ENCODE measurements around the gene MFGE8.
A peak's percentile ranks its signal among the peaks of the same experiment; 100 is the strongest.

Gene MFGE8

GRCh38 chr15:88918738-88919137 lies 5.6 kb upstream of the MFGE8 start:
- no peak for DNase-seq

DNA sequence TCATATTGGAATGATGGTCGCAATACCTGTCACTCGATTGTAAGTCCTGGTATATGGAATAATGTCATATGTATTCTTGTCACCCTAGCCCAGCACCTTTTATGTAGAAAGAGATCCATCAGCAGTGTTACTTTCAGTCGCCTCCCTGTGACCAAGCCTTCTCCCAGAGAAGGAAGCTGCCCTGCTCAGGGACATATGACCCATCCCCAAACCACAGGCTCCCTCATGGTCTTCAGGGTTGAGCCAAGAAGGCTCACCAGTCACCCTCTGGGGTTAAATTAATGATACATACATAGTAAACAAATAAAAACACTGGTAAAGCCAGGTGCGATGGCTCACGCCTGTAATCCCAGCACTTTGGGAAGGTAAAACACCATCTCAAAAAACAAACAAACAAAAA lies 4.6 kb upstream of the MFGE8 start:
- DNase-seq: no peak

GRCh38 chr15:88915354-88915753 lies 2.2 kb upstream of the MFGE8 start:
- DNase-seq: no peak

GRCh38 chr15:88913850-88914169 lies 631 bp upstream of the MFGE8 start:
- no peak for DNase-seq

GRCh38 chr15:88912500-88912921 lies 668 bp downstream of the MFGE8 start:
- no peak for DNase-seq

- no peak for DNase-seq
Measured at GRCh38 chr15:88911766-88912118, 1.4 kb downstream of the MFGE8 start.

DNA sequence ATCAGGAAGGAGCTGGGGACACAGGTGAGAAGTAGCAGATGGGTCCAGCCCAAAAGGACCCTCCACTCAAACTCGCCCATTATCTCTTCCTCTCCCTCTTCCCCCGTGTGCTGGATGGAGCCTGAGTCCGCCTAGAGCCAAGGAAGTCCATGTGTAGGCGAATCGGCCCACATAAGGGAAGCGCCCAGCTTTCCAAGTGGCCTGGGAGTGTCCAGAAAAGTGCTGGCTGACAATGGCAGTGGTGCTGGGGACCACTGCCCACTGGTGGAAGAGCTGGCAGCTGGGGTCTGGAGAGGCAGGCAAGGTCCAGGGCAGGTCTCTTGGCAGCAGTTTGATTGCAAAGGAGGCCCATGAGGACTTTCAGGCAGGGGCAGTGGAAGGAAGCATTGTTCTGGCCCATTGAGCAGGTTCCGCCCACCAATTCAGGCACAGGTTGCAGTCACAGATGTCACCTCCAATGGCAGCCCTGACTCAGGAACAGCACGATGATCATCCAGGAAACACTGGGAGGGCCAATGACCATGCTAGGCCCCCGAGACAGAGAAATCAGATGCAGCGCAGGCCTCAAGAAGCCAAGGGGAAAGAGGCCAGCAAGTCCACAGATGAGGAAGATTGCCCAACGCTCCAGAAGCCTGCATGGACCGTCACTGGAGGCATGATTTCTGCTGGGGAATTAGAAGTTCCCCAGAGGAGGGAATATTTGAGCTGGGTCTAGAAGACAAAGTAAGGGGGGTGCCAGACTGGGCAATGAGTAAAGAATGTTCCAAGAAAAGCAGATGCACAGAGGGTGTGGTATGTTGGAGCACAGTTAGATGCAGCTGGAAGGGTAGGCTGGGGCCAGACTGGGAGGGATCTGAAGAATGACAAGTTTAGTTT lies 3.0 kb downstream of the MFGE8 start:
- no peak for DNase-seq

DNA sequence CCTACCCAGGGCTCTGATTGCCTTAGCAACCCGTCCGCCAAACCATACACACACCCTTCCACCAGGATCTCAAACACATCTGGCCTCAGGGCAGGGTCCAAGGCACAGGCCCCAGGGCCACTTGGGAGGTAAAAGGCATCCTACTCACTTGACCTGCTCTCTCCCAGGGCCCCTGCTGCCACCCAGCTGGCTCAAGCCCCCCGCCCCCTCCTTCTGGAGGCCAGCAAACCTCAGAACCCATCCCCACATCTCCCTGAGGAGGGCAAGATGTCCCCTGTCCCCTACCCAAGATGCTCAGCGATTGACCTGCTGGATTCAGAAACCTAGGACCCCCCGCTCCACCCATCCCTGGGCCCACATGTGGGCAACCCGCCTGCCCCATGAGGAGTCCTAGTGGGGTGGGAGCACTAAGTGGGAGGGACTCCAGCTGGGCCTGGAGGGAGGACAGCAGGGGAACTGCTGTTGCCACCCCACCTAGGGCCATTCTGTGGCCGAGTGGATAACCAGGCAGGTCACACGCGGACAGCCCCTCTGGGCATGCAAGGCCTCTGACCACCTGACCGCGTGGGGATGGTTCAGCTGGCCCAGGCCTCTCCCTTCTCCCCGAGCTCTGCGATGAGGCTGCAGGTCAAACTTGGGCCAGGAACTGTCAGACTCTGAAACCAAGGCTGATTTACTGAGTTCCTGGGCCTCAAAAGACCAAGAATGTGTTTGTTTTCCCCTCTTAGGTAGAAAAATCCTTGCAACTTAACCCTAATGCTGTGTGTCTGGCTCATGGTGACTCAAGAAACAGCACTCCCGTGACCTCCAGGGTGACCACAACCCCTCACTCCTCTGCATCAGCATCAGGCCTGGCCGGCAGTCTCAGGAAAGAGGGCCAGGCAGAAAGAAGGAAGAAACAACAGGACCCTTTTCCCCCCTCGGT lies 4.2 kb downstream of the MFGE8 start:
- no peak for DNase-seq

DNA sequence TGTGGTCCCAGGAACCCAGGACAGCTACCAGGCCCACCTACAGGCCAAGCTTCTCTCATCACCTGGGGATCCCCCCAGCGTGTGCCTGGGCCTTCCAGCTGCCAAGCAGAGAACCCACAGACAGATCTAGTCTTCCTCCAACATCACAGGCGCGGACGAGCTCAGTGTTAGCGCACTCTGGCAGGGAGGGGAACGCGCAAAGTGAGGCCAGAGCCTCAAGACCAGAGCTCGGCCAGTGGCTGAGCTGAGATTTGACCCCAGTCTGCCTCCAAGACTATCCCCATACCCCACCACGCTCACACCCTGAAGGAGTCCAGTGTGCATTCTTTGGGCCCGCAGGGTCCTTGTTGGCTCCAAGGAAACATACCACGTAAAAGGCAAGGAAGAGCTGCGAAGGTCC lies 5.1 kb downstream of the MFGE8 start:
- DNase-seq: no peak

DNA sequence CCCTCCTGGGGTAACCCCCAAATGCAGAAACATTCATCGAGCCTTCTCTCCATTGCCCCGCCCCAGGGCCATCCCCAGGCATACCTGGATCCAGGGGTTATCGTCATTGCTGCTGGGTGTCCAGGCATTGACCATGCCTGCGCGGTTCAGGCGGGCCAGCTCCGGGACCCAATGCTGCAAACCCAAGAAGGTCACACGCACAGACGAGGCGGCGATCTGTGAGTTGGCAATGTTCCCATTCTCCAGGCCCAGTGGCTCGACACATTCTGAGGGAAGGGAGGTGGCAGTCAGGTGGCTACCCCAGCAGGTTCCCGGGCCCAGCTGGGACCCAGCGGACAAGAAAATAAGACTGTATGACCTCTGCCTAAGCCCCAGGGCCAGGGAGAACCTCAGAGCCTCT lies 6.1 kb downstream of the MFGE8 start:
- no peak for DNase-seq

- no peak for DNase-seq
Measured at GRCh38 chr15:88906551-88906950, 6.6 kb downstream of the MFGE8 start.

DNA sequence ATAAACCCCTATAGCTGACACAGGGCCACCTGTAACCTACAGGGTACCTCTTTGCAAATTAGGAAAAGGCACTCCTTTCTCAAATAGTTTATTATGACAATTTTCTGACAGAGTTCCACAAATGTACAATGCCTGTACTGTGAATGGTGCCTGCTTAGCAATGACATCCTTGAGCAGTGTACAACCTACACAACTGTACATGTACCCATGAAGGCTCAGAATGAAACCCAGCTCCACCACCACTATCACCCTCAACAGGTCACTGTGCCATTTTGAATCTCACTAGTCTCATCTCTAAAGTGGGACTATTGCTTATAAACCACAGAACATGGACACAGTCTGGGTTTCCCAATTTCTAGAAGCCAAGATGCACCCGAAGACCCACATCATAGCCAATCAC lies 7.0 kb downstream of the MFGE8 start:
- DNase-seq: no peak

DNA sequence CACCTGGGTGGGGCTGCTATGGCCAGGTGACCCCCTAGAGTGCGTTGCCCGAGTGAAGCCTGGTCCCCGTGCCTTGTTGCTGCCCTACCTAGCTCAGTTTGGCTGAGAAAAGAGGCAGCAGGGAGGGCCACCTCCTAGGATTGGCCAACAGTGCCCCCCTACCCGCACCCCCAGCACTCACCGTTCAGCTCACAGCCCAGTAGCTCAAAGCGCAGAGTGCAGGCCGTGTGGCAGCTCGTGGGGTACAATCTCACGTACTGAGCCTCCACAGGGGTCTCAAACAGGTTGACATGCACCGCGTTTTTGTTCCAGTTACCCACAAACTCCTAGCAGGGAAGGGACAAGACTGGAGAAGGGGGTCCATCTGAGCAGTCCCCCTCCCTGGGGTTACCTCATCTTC lies 7.6 kb downstream of the MFGE8 start:
- no peak for DNase-seq

DNA sequence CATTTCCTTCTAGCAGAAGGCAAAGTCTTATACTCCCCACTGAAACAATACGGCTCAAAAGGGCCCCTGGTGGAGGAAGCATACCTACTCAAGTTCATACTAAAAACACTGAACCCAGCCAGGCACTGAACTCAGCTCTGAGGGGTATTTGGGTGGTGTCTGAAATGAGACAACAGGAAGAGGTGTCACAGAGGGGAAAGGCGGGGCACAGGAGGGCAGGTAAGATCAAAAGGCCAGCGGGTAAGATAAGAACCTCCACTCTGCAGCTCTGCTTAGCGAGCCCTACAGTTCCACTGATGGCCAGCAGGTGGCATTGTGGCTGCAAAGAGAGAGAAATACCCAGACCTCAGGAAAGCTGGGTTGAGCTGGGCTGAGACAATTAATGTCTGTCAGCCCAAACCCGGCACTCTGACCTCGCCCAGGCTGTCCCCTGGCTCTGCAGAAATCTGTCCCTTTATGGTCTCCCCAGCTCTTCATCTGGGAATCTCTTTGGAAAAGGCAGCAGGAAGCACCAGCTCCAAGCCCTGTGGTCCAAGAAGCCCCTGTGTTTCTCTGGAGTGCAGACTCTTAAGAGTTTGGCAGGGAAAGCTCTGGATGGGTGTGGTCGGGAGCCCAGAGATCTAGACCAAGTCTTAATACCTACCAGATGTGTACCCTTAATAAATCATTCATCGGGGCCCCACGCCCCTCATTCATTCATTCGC lies 8.4 kb downstream of the MFGE8 start:
- DNase-seq: peak; percentile 29

GRCh38 chr15:88904257-88904623 lies 8.9 kb downstream of the MFGE8 start:
- DNase-seq: no peak

DNA sequence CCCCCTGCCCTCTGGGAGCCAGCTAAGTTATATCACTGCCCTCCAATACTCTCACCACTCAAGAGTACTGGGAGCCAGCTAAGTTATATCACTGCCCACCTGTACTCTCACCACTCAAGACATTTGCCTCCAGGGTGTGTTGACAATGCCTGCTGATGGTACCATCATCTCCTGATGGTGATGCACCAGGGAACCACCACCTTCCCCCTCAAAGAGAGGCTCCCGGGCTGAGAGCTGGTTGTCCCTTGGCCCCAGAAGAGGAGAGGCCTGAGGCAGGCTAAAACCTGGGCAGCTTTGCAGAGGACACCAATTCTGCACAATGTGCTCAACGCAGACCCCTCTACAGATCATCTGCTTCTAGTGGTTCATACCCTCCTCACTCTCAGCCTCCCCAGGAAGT lies 10.3 kb downstream of the MFGE8 start:
- DNase-seq: no peak

DNA sequence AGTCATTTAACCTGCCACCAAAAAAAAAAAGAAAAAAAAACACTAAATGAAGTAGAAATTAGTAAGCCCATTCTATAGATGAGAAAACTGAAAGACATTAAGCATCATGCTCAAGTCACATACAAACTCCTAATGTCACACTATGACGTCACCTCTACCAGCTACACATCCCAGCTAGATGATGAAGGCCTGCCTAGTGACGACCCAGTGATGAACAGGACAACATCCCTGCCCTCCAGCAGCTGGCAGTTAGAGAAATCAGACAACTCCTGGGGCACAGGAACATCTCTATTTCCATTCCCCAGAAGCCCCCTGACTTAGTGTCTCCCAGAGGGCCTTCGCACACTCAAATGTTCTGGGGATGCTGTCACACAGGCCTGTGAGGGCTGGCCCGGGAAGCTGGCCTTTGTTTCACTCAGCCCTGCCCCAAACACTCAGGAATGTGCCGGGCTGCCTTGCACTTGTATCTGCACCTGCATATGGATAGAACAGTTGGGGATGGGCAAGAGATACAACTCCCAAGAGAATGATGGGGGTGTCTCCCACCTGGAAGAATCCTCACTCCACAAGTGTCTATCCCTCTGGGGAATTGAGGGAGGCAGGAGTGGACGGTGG lies 10.9 kb downstream of the MFGE8 start:
- DNase-seq: no peak

DNA sequence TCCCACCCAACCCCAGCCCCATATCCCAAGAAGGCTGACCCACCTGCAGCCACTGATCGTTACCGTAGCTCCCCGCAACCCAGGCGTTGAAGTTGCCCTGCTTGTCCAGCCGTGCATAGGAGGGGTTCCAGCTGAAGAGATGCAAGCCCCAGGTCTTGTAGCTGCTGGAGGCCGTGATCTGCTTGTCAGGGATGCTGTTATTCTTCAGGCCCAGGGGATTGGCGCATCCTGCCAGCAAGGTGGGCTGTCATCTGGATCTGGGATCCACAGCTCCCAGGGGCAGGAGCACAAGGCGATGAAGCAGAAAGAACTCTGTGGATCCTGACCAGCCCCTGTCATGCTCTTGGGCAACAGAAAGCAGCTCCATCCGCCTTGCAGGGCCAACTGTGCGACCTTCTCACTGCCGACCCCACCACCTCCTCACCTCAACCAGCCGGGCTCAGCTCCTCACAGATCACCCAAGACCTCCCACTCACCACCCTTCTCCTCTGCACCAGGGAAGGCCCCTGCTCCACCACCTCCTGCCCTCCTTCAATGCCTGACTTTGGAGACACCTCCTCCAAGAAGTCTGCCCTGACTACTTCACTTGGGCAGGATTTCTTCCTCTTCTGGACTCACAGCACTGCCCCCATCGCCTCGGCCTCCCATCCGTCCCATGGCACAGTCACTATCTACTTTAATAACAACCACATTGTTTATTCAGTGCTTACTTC lies 11.5 kb downstream of the MFGE8 start:
- no peak for DNase-seq

GRCh38 chr15:88900982-88901418 lies 12.2 kb downstream of the MFGE8 start:
- no peak for DNase-seq

DNA sequence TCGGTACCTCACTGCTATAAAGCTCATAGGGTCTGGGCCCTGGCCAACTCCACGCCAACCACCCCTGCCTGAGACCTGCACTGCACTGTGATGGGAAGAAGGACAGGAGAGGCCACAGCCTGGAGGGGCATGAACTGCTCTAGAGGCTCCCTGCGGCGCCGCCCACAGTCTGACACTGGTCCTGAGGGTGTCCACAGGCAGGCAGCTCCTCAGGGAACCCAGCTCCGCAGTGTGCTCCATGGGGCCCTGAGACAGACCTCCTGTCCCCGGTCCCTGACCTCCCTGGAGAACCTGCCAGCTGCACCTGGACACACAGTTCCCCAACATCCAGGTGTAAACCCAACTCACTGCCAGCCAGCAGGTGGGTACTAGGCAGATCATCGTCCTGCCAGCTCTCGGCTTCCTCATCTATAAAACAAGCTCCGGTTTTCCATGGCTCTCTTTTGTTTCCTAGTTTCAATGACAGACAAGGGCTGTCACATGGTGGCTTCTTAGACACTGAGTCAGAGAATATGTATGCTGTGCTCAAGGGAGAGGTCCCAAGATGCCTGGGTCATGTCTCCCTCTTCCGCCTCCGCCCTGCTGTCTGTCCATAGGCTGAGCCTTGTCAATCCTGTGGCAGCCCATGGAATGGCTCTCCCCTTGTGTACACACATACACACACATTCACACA lies 12.7 kb downstream of the MFGE8 start:
- DNase-seq: no peak

GRCh38 chr15:88899251-88899650 lies 13.9 kb downstream of the MFGE8 start:
- no peak for DNase-seq

GRCh38 chr15:88898736-88899135 lies 14.4 kb downstream of the MFGE8 start:
- DNase-seq: no peak

All from NCI-H1092 treated with DMSO at 0.1 percent for 48 hours (cell line).